Skeletal muscle satellite cell (primary cell): ENCODE results near the gene TMEM243. TPM values are rescaled to one million over a fixed set of nuclear protein-coding genes. Genes with fewer than 3 reads are reported as not detected.

Experiments used
- small RNA-seq: library from RNA; depleted of rRNA; stranded (forward); fragments of <200 nt; gene quantifications from one replicate; pipeline ENCODE3, GENCODE V24; 2012

TMEM243 gene

Small RNA genes lying within 50 kb of the gene (small RNA-seq; reads per million reads assigned to genes)
- gene RF00019 (not detected), gene RF02271 (not detected)
